Neutrophil (primary cell): ENCODE data around the gene LRRC28.

Experiments
- H3K27ac ChIP-seq: fragments of 200-600 bp; sonication (generic); 2 replicates; pipeline ENCODE4 v1.5.1; 2016; ENCODE audit warnings: mild to moderate bottlenecking, moderate library complexity
- H3K27me3 ChIP-seq: fragments of 200-600 bp; sonication (generic); 2 replicates; pipeline ENCODE4 v1.6.0; 2016; ENCODE audit warnings: mild to moderate bottlenecking
- H3K36me3 ChIP-seq: fragments of 200-600 bp; sonication (generic); 2 replicates; pipeline ENCODE4 v1.5.1; 2017
- H3K4me1 ChIP-seq, 2 experiments: fragments of 200-600 bp in 1 of 2; sonication (generic) in 1 of 2; 1 replicate in 1 of 2; 2 replicates in 1 of 2; pipeline versions ENCODE4 v1.5.1 to v1.6.1; 2013 to 2016; ENCODE audit warnings: low read depth in 1 of 2, low read length in 1 of 2, mild to moderate bottlenecking in 1 of 2, moderate library complexity in 1 of 2; ENCODE audit not compliant: control insufficient read depth in 1 of 2, insufficient read depth in 1 of 2
- H3K4me3 ChIP-seq, 2 experiments: fragments of 200-600 bp in 1 of 2; sonication (generic) in 1 of 2; 1 replicate in 1 of 2; 2 replicates in 1 of 2; pipeline ENCODE4 v1.5.1; 2013 to 2016; ENCODE audit warnings: low read depth in 1 of 2, low read length in 1 of 2, mild to moderate bottlenecking in 1 of 2, moderate library complexity in 1 of 2
- H3K9me3 ChIP-seq: fragments of 200-600 bp; sonication (generic); 2 replicates; pipeline ENCODE4 v1.5.1; 2016
- TF ChIP-seq, protein P1 (sequence below): fragments of 200-600 bp; sonication (generic); IDR thresholded peaks from 2 replicates; pipeline ENCODE4 v1.5.1; 2016; ENCODE audit warnings: antibody characterized with exemption

The LRRC28 gene

DNA sequence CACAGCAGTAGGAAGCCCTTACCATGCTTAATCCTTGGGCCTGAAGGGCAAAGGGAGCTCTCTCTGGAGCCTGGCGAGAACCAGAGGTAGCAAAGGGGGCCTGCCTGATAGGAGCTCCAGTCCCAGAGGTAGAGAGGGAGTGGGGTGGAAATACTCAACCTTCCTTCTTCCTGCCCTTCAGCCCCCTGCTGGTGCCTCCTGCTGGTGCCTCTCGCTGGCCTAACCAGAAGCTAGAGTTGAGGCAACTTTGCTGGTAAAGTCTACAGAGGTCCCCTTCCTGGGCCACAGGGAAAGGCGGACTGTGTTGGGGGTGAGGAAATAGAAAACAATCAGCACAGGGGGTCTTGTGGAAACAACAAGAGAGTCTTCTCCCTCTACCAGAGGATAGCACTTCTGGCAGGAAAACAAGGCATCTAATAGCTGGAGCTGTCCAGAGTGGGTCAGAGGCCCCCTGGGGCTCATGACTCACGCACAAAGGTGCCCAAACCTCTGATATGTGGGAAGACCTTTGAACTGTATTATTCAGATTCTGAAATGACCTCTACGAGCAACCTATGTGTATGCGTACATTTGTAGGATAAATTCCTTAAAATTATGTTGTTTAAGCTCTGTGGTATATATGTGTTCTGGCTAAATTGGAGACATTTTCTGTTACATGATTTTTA is 133.9 kb downstream of the LRRC28 start:
- Histone ChIP-seq H3K27me3 (no peaks in the 10 kb centered on the region), H3K4me1 (no peaks in the 10 kb centered on the region), H3K9me3 (no peaks in the 10 kb centered on the region), H3K4me3 (no peak overlapping the region), H3K36me3 (peaks cover 6% of the 10 kb centered on the region), H3K27ac (no peak overlapping the region)
- TF ChIP-seq, protein P1, sequence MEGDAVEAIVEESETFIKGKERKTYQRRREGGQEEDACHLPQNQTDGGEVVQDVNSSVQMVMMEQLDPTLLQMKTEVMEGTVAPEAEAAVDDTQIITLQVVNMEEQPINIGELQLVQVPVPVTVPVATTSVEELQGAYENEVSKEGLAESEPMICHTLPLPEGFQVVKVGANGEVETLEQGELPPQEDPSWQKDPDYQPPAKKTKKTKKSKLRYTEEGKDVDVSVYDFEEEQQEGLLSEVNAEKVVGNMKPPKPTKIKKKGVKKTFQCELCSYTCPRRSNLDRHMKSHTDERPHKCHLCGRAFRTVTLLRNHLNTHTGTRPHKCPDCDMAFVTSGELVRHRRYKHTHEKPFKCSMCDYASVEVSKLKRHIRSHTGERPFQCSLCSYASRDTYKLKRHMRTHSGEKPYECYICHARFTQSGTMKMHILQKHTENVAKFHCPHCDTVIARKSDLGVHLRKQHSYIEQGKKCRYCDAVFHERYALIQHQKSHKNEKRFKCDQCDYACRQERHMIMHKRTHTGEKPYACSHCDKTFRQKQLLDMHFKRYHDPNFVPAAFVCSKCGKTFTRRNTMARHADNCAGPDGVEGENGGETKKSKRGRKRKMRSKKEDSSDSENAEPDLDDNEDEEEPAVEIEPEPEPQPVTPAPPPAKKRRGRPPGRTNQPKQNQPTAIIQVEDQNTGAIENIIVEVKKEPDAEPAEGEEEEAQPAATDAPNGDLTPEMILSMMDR, result no peak

DNA sequence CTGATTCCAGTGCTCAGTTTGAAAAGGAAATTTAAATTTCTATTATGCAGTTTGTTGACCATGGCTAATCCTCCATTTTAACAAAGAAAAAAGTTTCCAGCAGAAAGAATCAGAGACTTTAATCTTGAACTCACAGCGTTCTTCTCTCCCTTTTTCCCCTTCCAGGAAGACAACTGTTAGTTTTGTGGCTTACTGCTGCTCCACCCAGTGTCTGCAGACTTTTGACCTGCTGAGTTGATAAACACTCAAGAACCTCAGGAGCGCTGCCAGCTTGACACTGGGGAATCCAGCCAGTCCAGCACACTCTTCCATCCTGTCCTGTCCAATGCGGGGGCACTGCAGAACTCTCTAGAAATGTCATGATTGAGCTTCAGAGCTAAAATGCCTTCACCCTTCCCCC is 134.6 kb downstream of the LRRC28 start:
- TF ChIP-seq, protein P1, result no peak
- no peak overlapping the region for H3K4me3 ChIP-seq
- no peaks in the 10 kb centered on the region for H3K9me3 ChIP-seq

DNA sequence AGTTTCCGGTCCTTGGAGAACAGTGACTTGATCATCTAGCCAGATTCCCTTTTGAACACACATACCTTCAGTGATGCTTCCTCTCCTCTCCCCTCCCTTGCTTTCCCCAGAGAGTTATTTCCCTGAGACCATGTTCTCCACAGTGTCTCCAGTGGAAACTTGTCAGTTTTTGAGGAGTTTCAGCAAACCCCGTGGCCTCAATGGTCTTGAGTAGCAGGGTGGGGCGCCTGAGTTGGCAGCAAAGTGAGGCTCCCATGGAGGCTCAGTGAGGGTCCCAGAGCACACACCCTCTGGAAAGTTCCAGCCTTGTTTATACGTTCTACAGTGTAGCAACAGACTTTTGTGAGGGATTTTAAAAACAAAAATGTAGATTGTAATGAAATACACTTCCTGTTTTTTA is 135.1 kb downstream of the LRRC28 start:
- TF ChIP-seq, protein P1, result no peak
- Histone ChIP-seq H3K27me3 (no peaks in the 10 kb centered on the region), H3K27ac (no peak overlapping the region)

More for the DNA sequence above, 134.6 kb downstream of the LRRC28 start:
- H3K27ac ChIP-seq, result no peak overlapping the region
- no peaks in the 10 kb centered on the region for H3K27me3 ChIP-seq
- peaks cover 6% of the 10 kb centered on the region for H3K36me3 ChIP-seq
- no peaks in the 10 kb centered on the region for H3K4me1 ChIP-seq

DNA sequence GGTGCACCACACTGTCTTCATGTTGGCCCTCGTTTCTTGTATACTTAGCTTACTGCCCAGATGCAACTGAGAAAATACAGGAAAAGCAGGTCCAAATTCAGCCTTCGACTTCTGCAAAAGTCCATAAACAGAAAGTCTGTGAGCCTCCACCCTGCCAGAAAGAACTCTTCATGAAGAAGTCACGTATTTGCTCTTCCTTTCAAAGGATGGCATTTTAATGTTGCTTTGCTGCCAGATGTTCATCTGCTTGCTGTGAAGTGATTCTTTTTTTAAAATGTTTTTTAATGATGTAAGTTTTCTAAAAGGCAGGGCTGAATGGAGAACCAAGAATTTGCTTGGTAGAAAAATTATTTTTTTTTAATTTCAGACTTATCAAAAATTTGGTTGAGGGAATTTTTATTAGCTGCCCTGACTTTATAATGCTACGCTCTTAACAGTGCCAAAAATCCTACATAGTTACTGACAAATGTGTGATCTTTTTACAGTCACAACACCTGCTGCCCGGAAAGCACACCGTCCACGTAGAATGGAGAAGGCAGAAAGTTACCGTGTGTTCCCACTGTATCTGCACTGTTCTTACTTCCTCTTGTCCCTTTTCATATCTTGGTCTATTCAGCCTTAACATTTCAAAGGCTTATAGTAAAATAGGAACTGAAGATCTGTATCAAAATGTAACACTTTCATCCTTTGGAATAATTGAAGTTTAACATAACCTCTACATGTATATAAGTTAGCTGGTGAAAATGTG is 136.3 kb downstream of the LRRC28 start:
- H3K27ac ChIP-seq, result no peak overlapping the region
- no peaks in the 10 kb centered on the region for H3K27me3 ChIP-seq
- H3K9me3 ChIP-seq, result no peaks in the 10 kb centered on the region
- TF ChIP-seq, protein P1, result no peak
- H3K36me3 ChIP-seq, result peaks cover 6% of the 10 kb centered on the region
- H3K4me1 ChIP-seq, result no peaks in the 10 kb centered on the region
- H3K4me3 ChIP-seq, result no peak overlapping the region

More for the DNA sequence above, 135.1 kb downstream of the LRRC28 start:
- H3K36me3 ChIP-seq, result peaks cover 6% of the 10 kb centered on the region
- H3K4me3 ChIP-seq, result no peak overlapping the region
- H3K4me1 ChIP-seq, result no peaks in the 10 kb centered on the region
- H3K9me3 ChIP-seq, result no peaks in the 10 kb centered on the region

DNA sequence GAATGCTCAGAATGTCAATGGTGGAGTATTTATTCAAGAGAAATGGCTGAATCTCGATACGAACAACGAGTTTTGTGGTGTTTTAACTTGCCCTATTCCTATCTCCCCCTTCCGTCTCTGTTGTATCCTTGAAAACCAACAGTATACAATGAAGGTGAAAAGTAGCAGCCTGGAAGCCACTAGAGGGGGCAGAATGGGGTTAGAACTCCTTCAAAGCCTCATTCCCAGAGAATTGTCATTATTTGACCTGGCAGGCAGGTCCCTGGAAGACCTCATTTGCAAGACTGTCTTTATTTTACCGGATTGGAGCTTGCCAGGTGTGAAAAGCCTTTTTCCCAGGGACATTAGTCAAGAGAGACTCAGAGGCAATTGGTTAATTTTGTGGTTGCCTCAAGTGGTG is 139.4 kb downstream of the LRRC28 start:
- H3K27ac ChIP-seq, result no peak overlapping the region
- TF ChIP-seq, protein P1, result no peak
- no peaks in the 10 kb centered on the region for H3K27me3 ChIP-seq

More for the DNA sequence above, 139.4 kb downstream of the LRRC28 start:
- H3K36me3 ChIP-seq, result peaks cover 3% of the 10 kb centered on the region
- H3K4me1 ChIP-seq, result no peaks in the 10 kb centered on the region
- H3K9me3 ChIP-seq, result no peaks in the 10 kb centered on the region
- no peak overlapping the region for H3K4me3 ChIP-seq
